H9 (cell line): ENCODE measurements around the gene HNRNPF. TPM values are rescaled to one million over a fixed set of nuclear protein-coding genes. Genes with fewer than 3 reads are reported as not detected.
"Not testable (repeated sequence)": the region's sequence is repeated elsewhere in the genome, so short reads cannot be mapped to it uniquely, and the experiment has no call there.

Experiments used
- DNase-seq: peaks from one replicate; pipeline ENCODE4 v3.0.0-alpha.2; 2017
- H2AFZ ChIP-seq: one replicate; pipeline ENCODE4 v1.6.1; 2013; ENCODE audit warnings: mild to moderate bottlenecking, low read length, control low read depth, moderate library complexity
- H2AK5ac ChIP-seq: 2 replicates; pipeline ENCODE4 v1.6.1; 2013; ENCODE audit warnings: low read length, control low read depth, mixed read lengths; ENCODE audit not compliant: insufficient read length
- H2BK120ac ChIP-seq: one replicate; pipeline ENCODE4 v1.6.1; 2013; ENCODE audit warnings: low read depth, mild to moderate bottlenecking, low read length, control low read depth, inconsistent platforms; ENCODE audit not compliant: poor library complexity, severe bottlenecking
- H2BK12ac ChIP-seq: 2 replicates; pipeline ENCODE4 v1.6.1; 2013; ENCODE audit warnings: low read length, control low read depth, mixed read lengths, low read depth; ENCODE audit not compliant: insufficient read length
- H2BK15ac ChIP-seq: 2 replicates; pipeline ENCODE4 v1.6.1; 2013; ENCODE audit warnings: low read depth, low read length, control low read depth
- H2BK20ac ChIP-seq: one replicate; pipeline ENCODE4 v1.6.1; 2013; ENCODE audit warnings: low read depth, mild to moderate bottlenecking, low read length, control low read depth, inconsistent platforms; ENCODE audit not compliant: poor library complexity, severe bottlenecking
- H2BK5ac ChIP-seq: 2 replicates; pipeline ENCODE4 v1.6.1; 2013; ENCODE audit warnings: low read length, control low read depth, mixed read lengths; ENCODE audit not compliant: insufficient read length
- H3K14ac ChIP-seq: 2 replicates; pipeline ENCODE4 v1.6.1; 2013; ENCODE audit warnings: low read length, control low read depth; ENCODE audit not compliant: insufficient read depth
- H3K18ac ChIP-seq: 2 replicates; pipeline ENCODE4 v1.6.1; 2013; ENCODE audit warnings: low read depth, mild to moderate bottlenecking, mixed read lengths, low read length, control low read depth; ENCODE audit not compliant: insufficient read length
- H3K23ac ChIP-seq: 2 replicates; pipeline ENCODE4 v1.6.1; 2013; ENCODE audit warnings: low read length, control low read depth, mixed read lengths, low read depth; ENCODE audit not compliant: insufficient read length
- H3K23me2 ChIP-seq: 2 replicates; pipeline ENCODE4 v1.6.1; 2013; ENCODE audit warnings: low read depth, mild to moderate bottlenecking, mixed read lengths, low read length, control low read depth; ENCODE audit not compliant: insufficient read length, poor library complexity, severe bottlenecking
- H3K27ac ChIP-seq: 2 replicates; pipeline ENCODE4 v1.5.1; 2013; ENCODE audit warnings: low read length, control low read depth, mixed read lengths, low read depth; ENCODE audit not compliant: insufficient read length
- H3K27me3 ChIP-seq: 2 replicates; pipeline ENCODE4 v1.6.1; 2013; ENCODE audit warnings: low read length, control low read depth, inconsistent platforms; ENCODE audit not compliant: insufficient read depth
- H3K4ac ChIP-seq: 2 replicates; pipeline ENCODE4 v1.6.1; 2013; ENCODE audit warnings: low read depth, mild to moderate bottlenecking, control low read depth, inconsistent platforms, low read length, moderate library complexity
- H3K4me1 ChIP-seq: 2 replicates; pipeline ENCODE4 v1.6.1; 2013; ENCODE audit warnings: low read length, control low read depth, inconsistent platforms; ENCODE audit not compliant: insufficient read depth
- H3K4me2 ChIP-seq: 2 replicates; pipeline ENCODE4 v1.6.1; 2013; ENCODE audit warnings: low read length, control low read depth, mixed read lengths; ENCODE audit not compliant: insufficient read length, insufficient read depth
- H3K56ac ChIP-seq: 2 replicates; pipeline ENCODE4 v1.6.1; 2013; ENCODE audit warnings: low read depth, mild to moderate bottlenecking, mixed read lengths, low read length, control low read depth; ENCODE audit not compliant: insufficient read length
- H3K79me1 ChIP-seq: 2 replicates; pipeline ENCODE4 v1.6.1; 2013; ENCODE audit warnings: low read depth, mild to moderate bottlenecking, moderate library complexity, low read length, control low read depth, inconsistent platforms; ENCODE audit not compliant: insufficient read depth, poor library complexity, severe bottlenecking
- H3K79me2 ChIP-seq: 2 replicates; pipeline ENCODE4 v1.6.1; 2013; ENCODE audit warnings: low read length, control low read depth, inconsistent platforms; ENCODE audit not compliant: insufficient read depth
- H3K9ac ChIP-seq: 2 replicates; pipeline ENCODE4 v1.6.1; 2013; ENCODE audit warnings: low read length, control low read depth, mixed read lengths; ENCODE audit not compliant: insufficient read length; ENCODE audit errors: extremely low read depth
- H3K9me3 ChIP-seq: one replicate; pipeline ENCODE4 v1.6.1; 2013; ENCODE audit warnings: low read depth, low read length, inconsistent platforms; ENCODE audit not compliant: control insufficient read depth
- H3T11ph ChIP-seq: one replicate; pipeline ENCODE4 v1.6.1; 2013; ENCODE audit warnings: mild to moderate bottlenecking, low read length, control low read depth, inconsistent platforms
- H4K20me1 ChIP-seq: one replicate; pipeline ENCODE4 v1.6.1; 2013; ENCODE audit not compliant: control insufficient read depth, insufficient read length, insufficient read depth
- H4K5ac ChIP-seq: 2 replicates; pipeline ENCODE4 v1.6.1; 2013; ENCODE audit warnings: low read depth, mild to moderate bottlenecking, mixed read lengths, low read length, control low read depth; ENCODE audit not compliant: insufficient read length
- H4K8ac ChIP-seq: replicated peaks from 2 replicates; pipeline ENCODE4 v1.6.1; 2013; ENCODE audit warnings: low read length, control low read depth, mixed read lengths, low read depth; ENCODE audit not compliant: insufficient read length
- H4K91ac ChIP-seq: 2 replicates; pipeline ENCODE4 v1.6.1; 2013; ENCODE audit warnings: low read depth, mild to moderate bottlenecking, moderate library complexity, mixed read lengths, low read length, control low read depth; ENCODE audit not compliant: insufficient read length
- H3K27ac Mint-ChIP-seq, 3 experiments: 2 replicates in 2 of 3; 3 replicates in 1 of 3; pipeline ENCODE4 v1.8.0; 2020 to 2021; ENCODE audit warnings: mixed read lengths in 3 of 3, mild to moderate bottlenecking in 1 of 3, moderate library complexity in 1 of 3
- H3K27me3 Mint-ChIP-seq: 2 replicates; pipeline ENCODE4 v1.8.0; 2021; ENCODE audit warnings: low read depth, mild to moderate bottlenecking, moderate library complexity, mixed read lengths
- H3K36me3 Mint-ChIP-seq, 3 experiments: 2 replicates in 2 of 3; 3 replicates in 1 of 3; pipeline ENCODE4 v1.8.0; 2020 to 2021; ENCODE audit warnings: low read depth in 3 of 3, mixed read lengths in 3 of 3; ENCODE audit not compliant: insufficient read depth in 1 of 3
- H3K4me1 Mint-ChIP-seq, 2 experiments: 2 replicates each; pipeline ENCODE4 v1.8.0; 2020; ENCODE audit warnings: mixed read lengths in 2 of 2
- H3K4me3 Mint-ChIP-seq, 2 experiments: 2 replicates in 1 of 2; 3 replicates in 1 of 2; pipeline ENCODE4 v1.8.0; 2020 to 2021; ENCODE audit warnings: mild to moderate bottlenecking in 2 of 2, mixed read lengths in 2 of 2, moderate library complexity in 1 of 2
- H3K9me3 Mint-ChIP-seq, 2 experiments: 2 replicates in 1 of 2; 3 replicates in 1 of 2; pipeline ENCODE4 v1.8.0; 2020; ENCODE audit warnings: mild to moderate bottlenecking in 2 of 2, mixed read lengths in 2 of 2, moderate library complexity in 1 of 2
- CTCF ChIP-seq: fragments of 200-600 bp; sonication (generic); conservative IDR thresholded peaks from 3 replicates; pipeline ENCODE4 v1.8.0; 2021; ENCODE audit warnings: antibody characterized with exemption, mild to moderate bottlenecking
- WGBS: extraction: QIAGEN DNeasy Blood & Tissue Kit; methylation state at CpG from one replicate; pipeline ENCODE4 v1.1.7; 2013; ENCODE audit warnings: missing lambda C conversion rate, low lambda C conversion rate, mixed read lengths; ENCODE audit not compliant: insufficient read length; ENCODE audit errors: extremely low coverage; 5-methylcytosine and 5-hydroxymethylcytosine counted together
- total RNA-seq: library from RNA; stranded (reverse); gene quantifications from 2 replicates; pipeline ENCODE4 v1.2.1, GENCODE V29; 2021

HNRNPF gene
- total RNA-seq, 1 experiment from 2014 or later = 411 TPM

GRCh38 chr10:43458227-43458626, 49.2 kb upstream of the HNRNPF start:
- H3K4ac ChIP-seq = no peak overlapping the region
- no peaks in the 10 kb centered on the region for H3K23me2 ChIP-seq
- H4K20me1 ChIP-seq = no peaks in the 10 kb centered on the region
- H3K4me1 Mint-ChIP-seq = peaks cover 21 to 27% of the 10 kb centered on the region in 2 experiments
- H3K4me2 ChIP-seq = peak overlapping the region; percentile 22
- H3K79me1 ChIP-seq = no peaks in the 10 kb centered on the region
- H3T11ph ChIP-seq = no peak overlapping the region
- no peak overlapping the region for H2BK5ac ChIP-seq
- no peak overlapping the region for H2BK120ac ChIP-seq
- H3K23ac ChIP-seq = no peak overlapping the region
- no peak overlapping the region for H2AK5ac ChIP-seq
- no peak overlapping the region for H3K18ac ChIP-seq
- peak overlapping the region; percentile 0 to 26; a peak in 3 of 5 replicates for H3K4me3 Mint-ChIP-seq
- H2AFZ ChIP-seq = no peak overlapping the region
- H4K91ac ChIP-seq = no peak overlapping the region
- H3K14ac ChIP-seq = no peak overlapping the region
- H3K79me2 ChIP-seq = no peaks in the 10 kb centered on the region
- no peak overlapping the region for H3K9ac ChIP-seq
- peaks cover 0 to 2% (median 0%) of the 10 kb centered on the region in 3 experiments; a peak in 1 of 7 replicates for H3K36me3 Mint-ChIP-seq
- no peak overlapping the region for H2BK15ac ChIP-seq
- H3K4me1 ChIP-seq = peaks cover 6% of the 10 kb centered on the region; the same call in 1 of the 2 replicates
- no peak overlapping the region for H4K5ac ChIP-seq
- no peak overlapping the region for H2BK20ac ChIP-seq
- no CpG with 5 or more reads among the region's 3 CpGs for WGBS
- H3K27ac Mint-ChIP-seq = peak overlapping the region in 2 of 3 experiments; percentile 42 to 59; a peak in 2 of 7 replicates
- H2BK12ac ChIP-seq = no peak overlapping the region
- H3K56ac ChIP-seq = no peak overlapping the region
- H3K27ac ChIP-seq = no peak overlapping the region
- H3K9me3 ChIP-seq = no peaks in the 10 kb centered on the region
- no peak for TF ChIP-seq CTCF
- DNase-seq = no peak
- H4K8ac ChIP-seq = no peak overlapping the region
- H3K9me3 Mint-ChIP-seq = no peaks in the 10 kb centered on the region; a peak in 1 of 5 replicates
- no peaks in the 10 kb centered on the region for H3K27me3 Mint-ChIP-seq
- H3K27me3 ChIP-seq = no peaks in the 10 kb centered on the region

- H2BK15ac ChIP-seq, H2BK120ac ChIP-seq, H3K27ac Mint-ChIP-seq, DNase-seq, H3T11ph ChIP-seq, H2BK20ac ChIP-seq, H4K5ac ChIP-seq, H3K4ac ChIP-seq, H2AFZ ChIP-seq, H2BK5ac ChIP-seq, H3K9me3 Mint-ChIP-seq, H4K91ac ChIP-seq, H3K27me3 ChIP-seq, H3K4me3 Mint-ChIP-seq, H3K79me1 ChIP-seq, H3K56ac ChIP-seq, H4K8ac ChIP-seq, H3K14ac ChIP-seq, H3K23me2 ChIP-seq, H4K20me1 ChIP-seq, H3K9ac ChIP-seq, H3K9me3 ChIP-seq, H3K36me3 Mint-ChIP-seq, H3K27me3 Mint-ChIP-seq, H3K79me2 ChIP-seq, H2BK12ac ChIP-seq, H2AK5ac ChIP-seq, H3K18ac ChIP-seq, H3K4me1 ChIP-seq, H3K27ac ChIP-seq, H3K4me2 ChIP-seq, H3K23ac ChIP-seq: not testable (repeated sequence)
- WGBS = no CpG with 5 or more reads among the region's 15 CpGs
- peaks cover 27% of the 10 kb centered on the region in 2 experiments for H3K4me1 Mint-ChIP-seq
These were observed 47.6 kb upstream of the HNRNPF start for GRCh38 chr10:43456561-43456960.
